CD14-positive monocyte (primary cell): ENCODE measurements around the gene ATF6B. TPM values are rescaled to one million over a fixed set of nuclear protein-coding genes. Genes with fewer than 3 reads are reported as not detected.
"Not testable (repeated sequence)": the region's sequence is repeated elsewhere in the genome, so short reads cannot be mapped to it uniquely, and the experiment has no call there.

Source experiments
- DNase-seq, 3 donors: peaks; one replicate each; pipeline ENCODE4 v3.0.0-alpha.2; 2011 to 2022
- H2AFZ ChIP-seq: 2 replicates; pipeline ENCODE4 v1.6.0; 2012; ENCODE audit warnings: mild to moderate bottlenecking, low read depth, low read length, inconsistent platforms; ENCODE audit not compliant: insufficient read depth, poor library complexity, severe bottlenecking
- H3K27ac ChIP-seq, 2 donors: 1 replicate in 1 of 2; 2 replicates in 1 of 2; pipeline ENCODE4 v1.5.1; 2012 to 2013; ENCODE audit warnings: low read length in 2 of 2, control low read depth in 1 of 2, inconsistent platforms in 1 of 2, low read depth in 1 of 2, mild to moderate bottlenecking in 1 of 2
- H3K27me3 ChIP-seq, 2 donors: one replicate each; pipeline versions ENCODE4 v1.6.0 to v1.6.1; 2011 to 2013; ENCODE audit warnings: low read length in 2 of 2; ENCODE audit not compliant: control insufficient read depth in 2 of 2, insufficient read depth in 2 of 2
- H3K36me3 ChIP-seq, 2 donors: replicated peaks in 1 of 2; 1 replicate in 1 of 2; 2 replicates in 1 of 2; pipeline versions ENCODE4 v1.5.1 to v1.6.1; 2012 to 2013; ENCODE audit warnings: low read length in 2 of 2, control low read depth in 1 of 2, inconsistent platforms in 1 of 2, mild to moderate bottlenecking in 1 of 2; ENCODE audit not compliant: insufficient read depth in 2 of 2, control insufficient read depth in 1 of 2
- H3K4me1 ChIP-seq, 2 donors: 1 replicate in 1 of 2; 2 replicates in 1 of 2; pipeline versions ENCODE4 v1.5.1 to v1.6.1; 2012 to 2013; ENCODE audit warnings: low read length in 2 of 2, control low read depth in 1 of 2, inconsistent platforms in 1 of 2, mild to moderate bottlenecking in 1 of 2, moderate library complexity in 1 of 2; ENCODE audit not compliant: insufficient read depth in 2 of 2, control insufficient read depth in 1 of 2
- H3K4me2 ChIP-seq: replicated peaks from 2 replicates; pipeline ENCODE3; 2012; ENCODE audit warnings: low read length, moderate library complexity, mild to moderate bottlenecking; ENCODE audit not compliant: poor library complexity, severe bottlenecking; ENCODE audit errors: extremely low read depth
- H3K4me3 ChIP-seq, 3 experiments: fragments of 200-600 bp in 1 of 3; sonication (generic) in 1 of 3; replicated peaks in 1 of 3; 1 replicate in 2 of 3; 2 replicates in 1 of 3; pipeline ENCODE4 v1.5.1; 2011 to 2013; ENCODE audit warnings: low read length in 3 of 3, mild to moderate bottlenecking in 3 of 3, control low read depth in 2 of 3, low read depth in 2 of 3, inconsistent platforms in 1 of 3, moderate library complexity in 1 of 3
- H3K79me2 ChIP-seq: 2 replicates; pipeline ENCODE4 v1.6.0; 2012; ENCODE audit warnings: mild to moderate bottlenecking, control low read depth, inconsistent platforms, low read length, moderate library complexity; ENCODE audit not compliant: insufficient read depth
- H3K9ac ChIP-seq: 2 replicates; pipeline ENCODE4 v1.6.0; 2017; ENCODE audit warnings: low read length, mild to moderate bottlenecking; ENCODE audit not compliant: insufficient read depth, poor library complexity, severe bottlenecking
- H3K9me3 ChIP-seq, 2 donors: replicated peaks in 1 of 2; 1 replicate in 1 of 2; 2 replicates in 1 of 2; pipeline versions ENCODE4 v1.5.1 to v1.6.1; 2012 to 2013; ENCODE audit warnings: low read length in 2 of 2, control low read depth in 1 of 2; ENCODE audit not compliant: control insufficient read depth in 1 of 2, insufficient read depth in 1 of 2
- H4K20me1 ChIP-seq: 2 replicates; pipeline ENCODE4 v1.6.0; 2012; ENCODE audit warnings: mild to moderate bottlenecking, low read length, control low read depth, moderate library complexity; ENCODE audit not compliant: insufficient read depth
- H3K27ac Mint-ChIP-seq, 7 donors: one replicate each; pipeline ENCODE4 v1.8.0; 2020; ENCODE audit warnings: mild to moderate bottlenecking in 7 of 7, mixed read lengths in 7 of 7, moderate library complexity in 6 of 7, inconsistent platforms in 2 of 7
- H3K27me3 Mint-ChIP-seq, 3 donors: one replicate each; pipeline ENCODE4 v1.8.0; 2021 to 2022; ENCODE audit warnings: low read depth in 3 of 3, mild to moderate bottlenecking in 3 of 3, mixed read lengths in 3 of 3, moderate library complexity in 3 of 3, inconsistent platforms in 1 of 3
- H3K36me3 Mint-ChIP-seq, 2 donors: one replicate each; pipeline ENCODE4 v1.8.0; 2020; ENCODE audit warnings: mixed read lengths in 2 of 2, inconsistent platforms in 1 of 2, mild to moderate bottlenecking in 1 of 2
- H3K4me1 Mint-ChIP-seq: one replicate; pipeline ENCODE4 v1.8.0; 2020; ENCODE audit warnings: mild to moderate bottlenecking, mixed read lengths
- H3K4me3 Mint-ChIP-seq, 2 donors: one replicate each; pipeline ENCODE4 v1.8.0; 2020; ENCODE audit warnings: mild to moderate bottlenecking in 2 of 2, mixed read lengths in 2 of 2, moderate library complexity in 1 of 2
- H3K9me3 Mint-ChIP-seq, 7 donors: one replicate each; pipeline ENCODE4 v1.8.0; 2020 to 2022; ENCODE audit warnings: mixed read lengths in 7 of 7, mild to moderate bottlenecking in 6 of 7, moderate library complexity in 6 of 7, inconsistent platforms in 2 of 7
- WGBS: methylation state at CpG from one replicate; pipeline ENCODE4 v1.1.5; 2013; ENCODE audit warnings: missing lambda C conversion rate; ENCODE audit not compliant: insufficient coverage; 5-methylcytosine and 5-hydroxymethylcytosine counted together
- intact Hi-C, 2 donors: fragments of 100-400 bp; cut with micrococcal nuclease; formaldehyde crosslinking; loops; one replicate each; pipeline versions ENCODE4 v1.15.0 to v1.15.1; 2023
- polyA plus RNA-seq, 3 donors: library from polyadenylated mRNA; depleted of rRNA in 1 of 3; unstranded in 2 of 3; stranded (reverse) in 1 of 3; fragments of 300-500 nt in 2 of 3; fragments of >200 nt in 1 of 3; fragmentation: Illumina TruSeq in 2 of 3; gene quantifications; 1 replicate in 2 of 3; 2 replicates in 1 of 3; pipeline ENCODE4 v1.2.3, GENCODE V29; 2012 to 2021
- TF ChIP-seq, protein P1 (sequence below): fragments of 200-600 bp; IDR thresholded peaks from one replicate; pipeline ENCODE4 v1.8.0; 2022; ENCODE audit warnings: antibody characterized with exemption, mild to moderate bottlenecking

Gene ATF6B
- polyA plus RNA-seq, 3 donors, result 15.7 to 147 (median 17.8) TPM

DNA sequence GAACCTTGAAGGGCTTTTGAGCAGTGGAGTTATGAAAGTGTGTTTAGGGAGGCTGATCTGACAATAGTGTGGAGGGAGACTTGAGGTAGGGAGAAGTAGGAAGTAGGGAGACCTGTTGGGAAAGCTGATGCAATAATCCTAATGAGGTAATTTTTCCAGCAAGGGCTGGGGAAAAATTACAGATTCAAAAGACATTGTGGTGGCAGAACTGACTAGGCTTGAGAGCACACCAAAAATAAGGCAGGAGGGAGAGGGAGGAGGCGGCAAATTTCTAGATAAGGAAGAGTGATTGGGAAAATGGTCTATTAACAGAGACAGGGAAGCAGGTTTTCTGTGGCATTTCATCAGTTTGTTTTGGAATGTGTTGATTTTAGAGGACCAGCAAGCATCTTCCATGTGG is 18.2 kb upstream of the ATF6B start:
- no peak overlapping the region for H3K9ac ChIP-seq
- no peak overlapping the region for H3K27ac ChIP-seq
- DNase-seq, result no peak
- peaks cover 25 to 46% of the 10 kb centered on the region in 2 donors for H3K27me3 ChIP-seq
- Mint-ChIP-seq H3K27ac (no peak overlapping the region), H3K9me3 (peaks cover 0 to 20% (median 10%) of the 10 kb centered on the region in 7 donors), H3K36me3 (peaks cover 0 to 13% of the 10 kb centered on the region in 2 donors), H3K4me1 (peaks cover 24% of the 10 kb centered on the region), H3K27me3 (peaks cover 40 to 50% (median 44%) of the 10 kb centered on the region in 3 donors), H3K4me3 (no peak overlapping the region)
- H3K9me3 ChIP-seq, result peaks cover 0 to 9% of the 10 kb centered on the region in 2 donors
- H3K4me3 ChIP-seq, result no peak overlapping the region
- TF ChIP-seq, protein P1, sequence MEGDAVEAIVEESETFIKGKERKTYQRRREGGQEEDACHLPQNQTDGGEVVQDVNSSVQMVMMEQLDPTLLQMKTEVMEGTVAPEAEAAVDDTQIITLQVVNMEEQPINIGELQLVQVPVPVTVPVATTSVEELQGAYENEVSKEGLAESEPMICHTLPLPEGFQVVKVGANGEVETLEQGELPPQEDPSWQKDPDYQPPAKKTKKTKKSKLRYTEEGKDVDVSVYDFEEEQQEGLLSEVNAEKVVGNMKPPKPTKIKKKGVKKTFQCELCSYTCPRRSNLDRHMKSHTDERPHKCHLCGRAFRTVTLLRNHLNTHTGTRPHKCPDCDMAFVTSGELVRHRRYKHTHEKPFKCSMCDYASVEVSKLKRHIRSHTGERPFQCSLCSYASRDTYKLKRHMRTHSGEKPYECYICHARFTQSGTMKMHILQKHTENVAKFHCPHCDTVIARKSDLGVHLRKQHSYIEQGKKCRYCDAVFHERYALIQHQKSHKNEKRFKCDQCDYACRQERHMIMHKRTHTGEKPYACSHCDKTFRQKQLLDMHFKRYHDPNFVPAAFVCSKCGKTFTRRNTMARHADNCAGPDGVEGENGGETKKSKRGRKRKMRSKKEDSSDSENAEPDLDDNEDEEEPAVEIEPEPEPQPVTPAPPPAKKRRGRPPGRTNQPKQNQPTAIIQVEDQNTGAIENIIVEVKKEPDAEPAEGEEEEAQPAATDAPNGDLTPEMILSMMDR, result no peak
- no peaks in the 10 kb centered on the region for H3K79me2 ChIP-seq
- H3K4me2 ChIP-seq, result no peak overlapping the region
- H3K36me3 ChIP-seq, result no peaks in the 10 kb centered on the region
- H2AFZ ChIP-seq, result no peak overlapping the region
- intact Hi-C loops, result no loop called here
- H3K4me1 ChIP-seq, result peaks cover 14 to 16% of the 10 kb centered on the region in 2 donors
- 100% methylated on average over 1 of the region's 1 CpG for WGBS
- no peaks in the 10 kb centered on the region for H4K20me1 ChIP-seq

DNA sequence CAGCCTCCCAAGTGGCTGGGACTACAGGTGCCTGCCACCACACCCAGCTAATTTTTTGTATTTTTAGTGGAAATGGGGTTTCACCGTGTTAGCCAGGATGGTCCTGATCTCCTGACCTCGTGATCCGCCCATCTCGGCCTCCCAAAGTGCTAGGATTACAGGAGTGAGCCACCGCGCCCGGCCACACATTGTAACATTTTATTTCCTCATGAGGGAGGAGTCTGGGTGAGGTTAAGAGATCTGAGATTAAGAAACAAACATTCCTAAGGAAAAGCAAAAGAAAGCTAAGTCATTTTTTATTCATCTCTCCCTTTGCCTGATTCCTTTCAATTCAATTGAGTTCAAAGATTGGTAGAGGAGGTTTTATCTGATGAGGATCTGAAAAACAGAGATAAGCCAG is 16.2 kb upstream of the ATF6B start:
- DNase-seq, H3K4me2 ChIP-seq, H3K27ac Mint-ChIP-seq, H3K4me3 Mint-ChIP-seq, H3K27ac ChIP-seq, H3K4me3 ChIP-seq, H2AFZ ChIP-seq, H4K20me1 ChIP-seq, intact Hi-C loops, H3K9me3 ChIP-seq, H3K79me2 ChIP-seq, H3K36me3 Mint-ChIP-seq, H3K36me3 ChIP-seq, H3K9ac ChIP-seq: not testable (repeated sequence)
- peaks cover 13 to 15% of the 10 kb centered on the region in 2 donors for H3K4me1 ChIP-seq
- H3K9me3 Mint-ChIP-seq, result peaks cover 0 to 11% (median 4%) of the 10 kb centered on the region in 7 donors
- WGBS, result no CpG with 5 or more reads among the region's 7 CpGs
- H3K27me3 Mint-ChIP-seq, result peaks cover 25 to 30% (median 28%) of the 10 kb centered on the region in 3 donors
- H3K4me1 Mint-ChIP-seq, result peaks cover 21% of the 10 kb centered on the region
- peaks cover 8 to 27% of the 10 kb centered on the region in 2 donors for H3K27me3 ChIP-seq
